K562 (cell line): ENCODE results near the gene MGST3. TPM values are rescaled to one million over a fixed set of nuclear protein-coding genes. Genes with fewer than 3 reads are reported as not detected.
A peak's percentile ranks its signal among the peaks of the same experiment; 100 is the strongest.

Source experiments
- BRD9 ChIP-seq: fragments of 450-650 bp; IDR thresholded peaks from 2 replicates; pipeline ENCODE4 v1.6.1; 2018; ENCODE audit warnings: low read depth; ENCODE audit not compliant: partially characterized antibody
- GATA2 ChIP-seq: sonication (generic); formaldehyde crosslinking; IDR thresholded peaks from 2 replicates; pipeline ENCODE4 v1.4.0; 2020; ENCODE audit warnings: mild to moderate bottlenecking, missing genetic modification reagents
- HNRNPUL1 ChIP-seq: fragments of 200-400 bp; formaldehyde crosslinking; IDR thresholded peaks from 2 replicates; pipeline ENCODE4 v1.6.1; 2017; ENCODE audit warnings: low read length
- KDM5B ChIP-seq: fragments of 200-600 bp; sonication (generic); IDR thresholded peaks from 2 replicates; pipeline ENCODE4 v1.6.1; 2012; ENCODE audit warnings: low read depth, mild to moderate bottlenecking, moderate library complexity, low read length, control low read depth, inconsistent platforms; ENCODE audit not compliant: insufficient replicate concordance
- SAP30 ChIP-seq: fragments of 200-600 bp; sonication (generic); IDR thresholded peaks from 2 replicates; pipeline ENCODE4 v1.6.1; 2012; ENCODE audit warnings: borderline replicate concordance, low read depth, mild to moderate bottlenecking, moderate library complexity, low read length, control low read depth, inconsistent platforms; ENCODE audit not compliant: insufficient read depth, poor library complexity, severe bottlenecking
- U2AF1 ChIP-seq: fragments of 200-400 bp; formaldehyde crosslinking; optimal IDR thresholded peaks from 2 replicates; pipeline ENCODE3; 2017; ENCODE audit warnings: mild to moderate bottlenecking, low read depth, low read length, moderate library complexity
- WHSC1 ChIP-seq: IDR thresholded peaks from one replicate; pipeline ENCODE4 v1.6.1; 2012; ENCODE audit warnings: low read length, control low read depth, inconsistent platforms
- ZNF253 ChIP-seq: fragments of 250-450 bp; sonication (Bioruptor Pico); conservative IDR thresholded peaks from 2 replicates; pipeline ENCODE4 v1.6.1; 2021; ENCODE audit warnings: mild to moderate bottlenecking
- ZNF584 ChIP-seq: fragments of 200-800 bp; sonication (Bioruptor generic); IDR thresholded peaks from 2 replicates; pipeline ENCODE4 v1.6.1; 2016; ENCODE audit warnings: low read depth, mild to moderate bottlenecking, missing genetic modification characterization, missing compliant biosample characterization
- ZNF644 ChIP-seq: fragments of 200-800 bp; sonication (Bioruptor generic); IDR thresholded peaks from 2 replicates; pipeline ENCODE4 v1.6.1; 2016; ENCODE audit warnings: low read depth, missing genetic modification characterization, missing compliant biosample characterization
- polyA plus RNA-seq, 8 experiments: library from polyadenylated mRNA; depleted of rRNA in 4 of 8; stranded (reverse) in 5 of 8; unstranded in 3 of 8; fragments of >200 nt; fragmentation: Nextera tagmentation in 2 of 8; fragmentation: Illumina TruSeq in 1 of 8; extraction: Ambion mirVana in 2 of 8; extraction: Trizol in 1 of 8; gene quantifications; 2 replicates each; pipeline versions ENCODE4 v1.2.1 to v1.2.3, GENCODE V29; 2011 to 2014; ENCODE audit warnings: inconsistent platforms in 1 of 8, missing spikeins in 1 of 8
- total RNA-seq, 7 experiments: library from RNA; depleted of rRNA in 6 of 7; stranded (reverse); fragments of >200 nt in 6 of 7; fragmentation: Illumina TruSeq in 2 of 7; extraction: Trizol in 2 of 7; gene quantifications; 2 replicates each; pipeline versions ENCODE4 v1.2.1 to v1.2.3, GENCODE V29; 2011 to 2021; ENCODE audit warnings: low replicate concordance in 1 of 7
- TF ChIP-seq, protein P1 (sequence below), 3 experiments: IDR thresholded peaks in 2 of 3; conservative IDR thresholded peaks in 1 of 3; 2 replicates each; pipeline ENCODE4 v1.5.1; 2011 to 2012; ENCODE audit warnings: low read length in 3 of 3, mild to moderate bottlenecking in 3 of 3, control low read depth in 2 of 3, improper control_type of control experiment in 1 of 3, inconsistent platforms in 1 of 3, low read depth in 1 of 3, mixed read lengths in 1 of 3, moderate library complexity in 1 of 3; ENCODE audit not compliant: insufficient read depth in 2 of 3
- TF ChIP-seq, protein P2 (sequence below): fragments of 450-650 bp; formaldehyde crosslinking; conservative IDR thresholded peaks from 2 replicates; pipeline ENCODE4 v1.4.0; 2022; ENCODE audit warnings: mild to moderate bottlenecking, missing genetic modification characterization
- TF ChIP-seq, protein P3 (sequence below): fragments of 250-450 bp; sonication (Bioruptor Pico); IDR thresholded peaks from 2 replicates; pipeline ENCODE4 v1.8.0; 2021; ENCODE audit warnings: borderline replicate concordance, mild to moderate bottlenecking, moderate library complexity; ENCODE audit not compliant: poor library complexity, severe bottlenecking

Gene MGST3
- total and polyA plus RNA-seq, 9 of the 15 experiments (the other 6 are each of a cell fraction or from before 2014, with no cell fraction given): 70.7 to 287 (median 105) TPM

DNA sequence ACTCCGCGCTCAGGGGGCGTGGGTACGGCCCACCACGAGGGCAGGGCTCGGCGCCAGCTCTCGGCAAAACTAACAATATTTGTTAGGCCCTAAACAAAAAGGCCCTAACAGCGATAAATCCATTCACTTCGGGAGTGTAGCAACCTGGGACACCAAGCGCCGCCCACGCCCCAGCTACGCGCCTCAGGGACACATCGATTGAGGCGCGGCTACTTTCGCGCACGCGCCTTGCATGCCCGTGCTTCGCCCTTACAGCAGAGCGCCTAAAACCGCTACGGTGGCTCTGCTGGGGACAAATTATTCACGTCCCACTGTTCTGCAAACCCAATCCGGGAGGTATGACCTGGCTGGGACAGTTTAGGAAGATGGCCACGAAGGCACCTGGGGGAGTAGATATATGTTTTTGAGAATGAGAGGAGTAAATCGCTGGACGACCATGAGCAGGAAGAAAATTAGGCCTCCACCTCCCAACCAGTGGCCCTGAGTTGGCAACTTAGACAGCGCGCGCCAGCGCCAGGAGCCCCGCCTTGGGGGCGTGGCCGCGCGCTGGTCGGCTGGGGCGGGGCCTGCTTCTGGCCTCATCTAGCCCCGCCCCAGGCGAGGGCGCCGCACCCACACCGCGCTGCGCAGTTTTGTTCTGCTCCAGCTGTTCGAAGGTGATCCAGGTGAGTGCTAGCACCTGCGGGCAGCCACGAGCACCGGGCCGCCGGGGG lies at the start of gene MGST3 (continued):
- TF ChIP-seq, protein P1, sequence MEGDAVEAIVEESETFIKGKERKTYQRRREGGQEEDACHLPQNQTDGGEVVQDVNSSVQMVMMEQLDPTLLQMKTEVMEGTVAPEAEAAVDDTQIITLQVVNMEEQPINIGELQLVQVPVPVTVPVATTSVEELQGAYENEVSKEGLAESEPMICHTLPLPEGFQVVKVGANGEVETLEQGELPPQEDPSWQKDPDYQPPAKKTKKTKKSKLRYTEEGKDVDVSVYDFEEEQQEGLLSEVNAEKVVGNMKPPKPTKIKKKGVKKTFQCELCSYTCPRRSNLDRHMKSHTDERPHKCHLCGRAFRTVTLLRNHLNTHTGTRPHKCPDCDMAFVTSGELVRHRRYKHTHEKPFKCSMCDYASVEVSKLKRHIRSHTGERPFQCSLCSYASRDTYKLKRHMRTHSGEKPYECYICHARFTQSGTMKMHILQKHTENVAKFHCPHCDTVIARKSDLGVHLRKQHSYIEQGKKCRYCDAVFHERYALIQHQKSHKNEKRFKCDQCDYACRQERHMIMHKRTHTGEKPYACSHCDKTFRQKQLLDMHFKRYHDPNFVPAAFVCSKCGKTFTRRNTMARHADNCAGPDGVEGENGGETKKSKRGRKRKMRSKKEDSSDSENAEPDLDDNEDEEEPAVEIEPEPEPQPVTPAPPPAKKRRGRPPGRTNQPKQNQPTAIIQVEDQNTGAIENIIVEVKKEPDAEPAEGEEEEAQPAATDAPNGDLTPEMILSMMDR (IDR thresholded peaks at IDR 0.05 in 2 of 3, conservative IDR thresholded peaks at IDR 0.05 in 1 of 3; ENCODE audit: insufficient read depth in 2 of 3, low read depth in 1 of 3, low read length in 3 of 3): no peak; a peak in 1 of 6 replicates
- TF ChIP-seq SAP30 (peak; percentile 51), KDM5B (peak; percentile 95), ZNF584 (CRISPR knock-in tag) (no peak), HNRNPUL1 (no peak), ZNF644 (tag) (no peak), GATA2 (no peak), WHSC1 (no peak), BRD9 (no peak), ZNF253 (CRISPR knock-in tag) (no peak), U2AF1 (no peak)
- TF ChIP-seq, protein P2, sequence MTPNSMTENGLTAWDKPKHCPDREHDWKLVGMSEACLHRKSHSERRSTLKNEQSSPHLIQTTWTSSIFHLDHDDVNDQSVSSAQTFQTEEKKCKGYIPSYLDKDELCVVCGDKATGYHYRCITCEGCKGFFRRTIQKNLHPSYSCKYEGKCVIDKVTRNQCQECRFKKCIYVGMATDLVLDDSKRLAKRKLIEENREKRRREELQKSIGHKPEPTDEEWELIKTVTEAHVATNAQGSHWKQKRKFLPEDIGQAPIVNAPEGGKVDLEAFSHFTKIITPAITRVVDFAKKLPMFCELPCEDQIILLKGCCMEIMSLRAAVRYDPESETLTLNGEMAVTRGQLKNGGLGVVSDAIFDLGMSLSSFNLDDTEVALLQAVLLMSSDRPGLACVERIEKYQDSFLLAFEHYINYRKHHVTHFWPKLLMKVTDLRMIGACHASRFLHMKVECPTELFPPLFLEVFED (CRISPR knock-in tag): 0 out of 2 replicates have a peak, but pooled peaks have one; percentile 46
- TF ChIP-seq, protein P3, sequence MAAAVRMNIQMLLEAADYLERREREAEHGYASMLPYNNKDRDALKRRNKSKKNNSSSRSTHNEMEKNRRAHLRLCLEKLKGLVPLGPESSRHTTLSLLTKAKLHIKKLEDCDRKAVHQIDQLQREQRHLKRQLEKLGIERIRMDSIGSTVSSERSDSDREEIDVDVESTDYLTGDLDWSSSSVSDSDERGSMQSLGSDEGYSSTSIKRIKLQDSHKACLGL (CRISPR knock-in tag): no peak
